GM19099 (cell line): ENCODE results near the gene ITGB6.

Source experiments
- POLR2A ChIP-seq: IDR thresholded peaks from 3 replicates; pipeline ENCODE4 v1.6.1; 2011; ENCODE audit warnings: low read depth; ENCODE audit not compliant: insufficient read length; ENCODE audit errors: extremely low read depth

The ITGB6 gene

DNA sequence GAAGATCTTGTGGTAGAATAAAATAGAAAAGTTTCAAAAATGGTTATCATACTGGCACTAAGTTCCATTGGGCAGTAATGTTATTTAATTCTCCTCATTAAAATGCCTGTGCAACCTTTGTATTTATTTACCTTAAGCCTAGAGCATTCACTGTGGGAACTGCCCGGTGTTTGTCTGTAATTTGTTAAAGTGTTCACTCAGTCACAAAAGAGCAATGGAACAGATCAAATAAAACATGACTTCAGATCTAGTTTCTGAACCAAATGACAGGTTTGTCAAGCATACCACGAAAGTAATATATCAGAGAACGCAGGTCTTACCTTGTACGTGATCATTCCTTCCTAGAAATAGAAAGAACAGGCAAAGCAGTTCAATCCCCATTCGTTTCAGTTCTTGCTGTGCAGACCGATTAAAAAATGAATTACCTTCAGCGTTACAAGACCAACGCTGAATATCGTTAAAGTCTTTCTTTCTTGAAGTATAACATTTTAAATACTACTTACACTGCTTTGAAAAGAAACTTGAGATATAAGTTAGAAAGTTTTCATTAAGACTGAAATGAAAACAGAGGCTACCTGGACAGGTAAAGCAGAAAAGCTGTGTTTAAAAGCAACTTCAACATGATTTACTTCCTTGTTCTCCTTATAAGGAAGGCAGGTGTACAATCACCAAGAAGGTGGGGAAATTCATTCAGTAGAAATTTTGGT, at the start of gene ITGB6:
ITGB6 (minus strand) TSS at position 590 of the 707 bp plus-strand sequence; CDS start at position 381, 209 bp downstream.
- TF ChIP-seq POLR2A = no peak

DNA sequence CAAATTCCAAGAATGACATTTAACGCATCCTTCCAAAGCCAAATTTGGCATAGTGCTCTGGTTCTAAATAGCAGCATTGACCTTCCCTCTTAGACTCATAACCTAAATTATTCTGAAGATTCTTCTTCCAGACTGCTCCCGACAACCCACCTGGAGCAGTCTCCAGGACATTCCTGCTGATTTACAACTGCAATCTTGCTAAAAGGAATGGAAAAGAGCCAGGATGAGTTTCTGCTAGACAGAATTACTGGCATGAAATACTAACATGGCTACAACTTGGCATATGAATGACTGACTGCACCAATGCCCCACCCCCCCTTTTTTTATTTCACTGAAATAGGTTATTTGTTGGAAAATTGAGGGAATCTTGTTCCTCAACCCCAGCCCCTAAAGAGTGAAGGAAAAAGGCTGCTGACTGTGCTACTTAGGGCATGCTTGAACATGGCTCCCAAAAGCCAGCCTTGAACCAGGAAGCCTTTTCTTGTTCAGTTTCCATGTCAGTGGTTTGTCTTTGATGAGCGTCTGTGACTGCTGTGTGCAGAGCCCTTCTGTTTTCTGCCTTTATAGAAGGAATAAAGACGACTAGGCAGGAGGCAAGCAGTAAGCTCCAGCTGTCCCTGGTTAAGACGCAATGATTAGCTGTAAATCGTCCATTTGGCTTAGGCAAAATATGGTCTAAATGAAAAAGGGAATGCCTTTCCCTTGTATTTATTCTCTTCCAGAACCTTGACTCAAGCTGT, 47.4 kb upstream of the ITGB6 start:
- no peak for TF ChIP-seq POLR2A

- TF ChIP-seq POLR2A = no peak
Observed at GRCh38 chr2:160246356-160246755, 46.3 kb upstream of the ITGB6 start.

GRCh38 chr2:160245614-160246155, 45.6 kb upstream of the ITGB6 start:
- TF ChIP-seq POLR2A = no peak

DNA sequence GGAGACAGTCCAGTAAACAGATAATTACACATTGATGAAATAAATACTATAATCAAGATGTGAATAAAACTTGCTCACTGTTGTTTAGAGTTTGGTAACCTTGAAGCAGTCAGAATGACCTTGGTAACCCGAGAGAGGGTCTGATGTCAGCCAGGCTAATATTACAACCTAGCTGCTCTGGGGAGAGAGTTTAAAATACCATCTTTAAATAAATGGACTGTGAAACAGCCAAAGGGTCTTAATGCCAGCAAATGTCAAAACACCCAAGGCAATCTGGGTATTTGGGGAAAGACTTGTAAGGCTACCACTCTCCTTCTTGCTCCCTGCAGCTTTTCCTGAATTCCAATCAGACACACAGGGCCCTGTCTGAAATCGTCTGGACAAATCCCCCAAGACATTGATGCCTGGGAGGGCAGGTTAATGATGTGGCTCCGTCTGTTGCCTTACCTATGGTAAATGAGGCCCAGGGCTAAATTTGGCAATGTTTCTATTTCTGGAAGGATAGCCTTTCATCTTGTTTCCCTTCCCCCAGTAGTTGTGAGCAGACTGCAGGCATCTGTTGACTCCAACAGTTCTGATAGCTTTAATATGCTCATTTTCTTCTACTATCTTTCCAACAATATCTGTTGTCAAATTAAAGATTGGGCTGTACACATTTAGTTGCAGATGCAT, 43.0 kb upstream of the ITGB6 start:
- no peak for TF ChIP-seq POLR2A

DNA sequence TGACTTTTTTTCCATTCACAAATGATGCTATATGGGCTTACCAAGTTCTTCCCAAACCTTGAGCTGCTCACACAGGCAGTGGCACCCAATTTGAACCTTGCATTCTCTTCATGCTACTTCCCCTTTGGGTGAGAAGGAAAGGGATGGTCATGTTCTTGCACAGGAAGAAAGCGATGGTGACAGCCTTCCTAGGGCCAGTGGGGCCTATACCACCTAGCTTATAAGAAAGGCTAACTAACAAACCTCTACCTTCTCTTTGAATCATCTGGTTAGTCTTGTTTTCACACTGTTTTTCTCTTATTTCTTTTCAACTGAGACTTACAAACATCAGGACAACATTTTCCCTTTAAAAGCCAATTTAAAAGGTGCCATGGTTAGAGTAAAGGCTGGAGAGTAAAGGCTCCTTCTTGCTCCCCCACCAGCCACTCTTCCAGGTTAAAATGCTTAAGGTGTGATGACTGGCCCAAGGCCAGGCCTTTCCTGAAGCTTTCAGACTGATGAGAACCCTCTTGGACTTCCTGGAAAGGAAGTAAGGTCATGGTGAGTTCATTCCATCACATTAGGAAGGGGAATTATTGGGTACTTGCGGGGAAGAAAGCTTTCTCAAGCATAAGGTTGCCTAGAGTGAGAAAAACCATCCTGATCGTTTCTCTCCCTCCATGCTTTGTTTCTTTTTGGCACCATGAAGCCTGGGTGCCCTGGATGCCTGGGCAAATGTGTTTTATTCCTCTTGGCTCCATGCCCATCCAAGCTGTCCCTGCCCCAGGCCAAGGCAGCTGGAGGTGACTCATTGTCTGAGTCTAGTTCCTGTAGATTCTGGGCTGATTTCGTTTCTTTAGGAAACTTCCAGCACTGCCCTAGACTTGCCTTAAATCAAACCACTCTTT, 41.4 kb upstream of the ITGB6 start:
- TF ChIP-seq POLR2A = no peak

GRCh38 chr2:160239436-160239835, 39.4 kb upstream of the ITGB6 start:
- TF ChIP-seq POLR2A = no peak

DNA sequence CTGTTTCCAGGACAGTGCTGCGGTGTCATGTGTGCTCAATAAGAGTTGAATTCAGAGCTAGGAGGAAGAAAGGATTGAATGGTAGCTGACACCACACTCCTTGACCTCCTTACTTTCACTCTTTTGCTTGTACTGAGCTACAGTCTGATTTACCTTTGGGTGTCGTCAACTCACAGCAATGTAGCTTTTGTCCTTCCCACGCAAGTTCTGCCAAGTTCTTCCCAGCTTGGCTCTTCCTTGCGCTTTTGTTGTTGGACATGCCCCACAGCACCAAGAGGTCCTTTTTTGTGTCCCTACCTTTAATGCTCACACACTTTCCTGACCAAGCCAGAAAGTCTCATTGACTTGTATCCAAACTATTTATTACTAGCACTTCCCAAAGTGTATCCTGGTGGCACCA, 38.3 kb upstream of the ITGB6 start:
- TF ChIP-seq POLR2A = no peak

DNA sequence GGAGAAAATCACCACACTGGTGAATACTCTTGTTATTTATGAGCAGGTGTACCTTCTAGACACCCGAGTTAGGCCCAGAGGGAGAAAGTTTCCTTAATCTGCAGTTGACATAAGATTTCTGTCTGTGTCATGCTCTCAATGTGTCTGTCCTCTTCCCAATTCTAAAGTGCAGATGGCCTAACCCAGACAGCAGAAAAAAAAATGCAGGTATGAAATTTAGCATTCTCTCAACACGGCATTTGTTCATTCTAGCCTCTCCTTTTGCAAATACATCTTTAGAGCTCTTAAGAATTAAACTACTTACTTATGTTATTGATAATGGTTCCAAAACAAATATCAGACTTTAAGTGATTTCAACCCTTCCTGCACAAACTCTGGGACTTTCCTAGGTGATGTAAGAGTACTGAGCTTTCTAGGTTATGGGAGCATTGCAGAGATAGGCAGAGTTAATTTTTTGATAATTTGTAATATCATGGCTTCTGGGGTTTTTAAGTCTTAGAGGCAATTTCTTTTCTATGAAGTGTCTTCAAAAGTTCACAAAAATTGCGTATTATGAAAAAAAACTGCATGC, 32.9 kb upstream of the ITGB6 start:
- TF ChIP-seq POLR2A = no peak

DNA sequence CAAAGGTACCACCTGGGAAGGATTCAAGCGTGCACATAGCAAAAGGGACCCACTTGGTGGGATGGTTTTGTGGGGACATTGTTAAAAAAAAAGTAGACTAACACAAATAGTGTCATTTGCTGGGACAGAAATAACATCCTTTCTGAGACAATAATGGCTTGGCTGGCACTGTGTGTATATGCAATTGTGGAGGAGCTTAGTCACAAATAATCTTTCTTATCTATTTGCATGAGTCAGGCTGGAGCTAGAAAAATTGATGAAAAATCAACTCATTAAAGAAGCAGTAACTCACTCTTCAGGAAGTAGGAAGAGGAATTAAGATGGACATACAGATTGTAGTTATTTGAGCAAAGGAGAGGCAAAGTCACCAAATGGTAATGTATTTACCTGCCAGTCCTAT, 29.5 kb upstream of the ITGB6 start:
- no peak for TF ChIP-seq POLR2A

- TF ChIP-seq POLR2A = no peak
Observed at GRCh38 chr2:160228141-160228917, 28.3 kb upstream of the ITGB6 start.

DNA sequence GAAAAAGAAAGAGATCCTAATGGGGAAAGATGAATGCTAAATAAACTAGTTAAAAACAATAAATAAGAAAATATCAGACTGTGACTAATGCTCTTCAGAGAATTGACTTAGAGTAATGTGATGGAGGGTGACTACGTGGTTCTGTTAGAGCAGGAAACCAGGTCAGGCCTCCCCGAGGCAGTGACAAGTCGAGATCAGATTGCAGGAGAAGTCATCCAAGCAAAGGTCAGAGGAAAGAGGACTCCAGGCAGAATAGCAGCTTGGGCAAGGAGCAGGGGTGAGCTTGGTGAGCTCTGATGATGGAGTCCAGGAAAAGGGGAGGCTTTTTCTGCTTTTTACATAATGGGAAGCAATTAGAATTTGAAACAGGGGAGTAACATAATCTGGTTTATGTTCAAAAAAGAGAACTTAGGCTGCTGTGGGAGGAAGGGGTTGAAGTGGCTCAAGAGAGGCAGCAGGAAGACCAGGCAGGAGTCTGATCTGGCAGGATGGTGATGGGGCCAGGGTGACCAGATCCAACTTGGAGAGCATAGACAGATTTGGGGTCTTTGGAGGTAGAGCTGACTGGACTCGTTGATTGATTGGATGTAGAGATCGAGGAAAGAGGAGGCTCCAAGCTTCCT, 27.3 kb upstream of the ITGB6 start:
- no peak for TF ChIP-seq POLR2A

GRCh38 chr2:160226367-160226766, 26.3 kb upstream of the ITGB6 start:
- TF ChIP-seq POLR2A = no peak
